BJ (cell line): ENCODE measurements around the gene PHKA2. TPM values are rescaled to one million over a fixed set of nuclear protein-coding genes. Genes with fewer than 3 reads are reported as not detected.

ENCODE experiments used
- CTCF ChIA-PET: fragments of 350-600 bp; formaldehyde crosslinking; extraction: SDS; loops from one replicate; lab custom pipeline; 2021; ENCODE audit warnings: antibody characterized with exemption, inconsistent platforms; lab: Yijun Ruan, JAX
- POLR2A ChIA-PET: fragments of 300-600 bp; sonication (Branson Sonifier 250); formaldehyde crosslinking; extraction: SDS; loops from one replicate; lab custom pipeline; 2021; ENCODE audit warnings: antibody characterized with exemption; lab: Charles Lee
- DNase-seq: peaks from one replicate; pipeline ENCODE4 v3.0.0-alpha.2; 2011; ENCODE audit warnings: low read depth
- H3K27me3 ChIP-seq: 2 replicates; pipeline ENCODE4 v1.6.0; 2011; ENCODE audit warnings: low read length; ENCODE audit not compliant: control insufficient read depth, insufficient read depth
- H3K36me3 ChIP-seq: 2 replicates; pipeline ENCODE4 v1.5.1; 2011; ENCODE audit warnings: low read length; ENCODE audit not compliant: control insufficient read depth, insufficient read depth
- H3K4me3 ChIP-seq: 2 replicates; pipeline ENCODE4 v1.5.1; 2011; ENCODE audit warnings: low read depth, mild to moderate bottlenecking, control low read depth, low read length
- CTCF ChIP-seq: IDR thresholded peaks from 2 replicates; pipeline ENCODE4 v1.5.1; 2011; ENCODE audit warnings: low read depth, mild to moderate bottlenecking, control low read depth, inconsistent platforms, low read length, moderate library complexity; ENCODE audit not compliant: insufficient read depth
- polyA plus RNA-seq: library from polyadenylated mRNA; depleted of rRNA; stranded (reverse); fragments of >200 nt; gene quantifications from 2 replicates; pipeline ENCODE4 v1.2.3, GENCODE V29; 2011

PHKA2 gene
- polyA plus RNA-seq, 1 experiment, result 23.1 TPM

DNA sequence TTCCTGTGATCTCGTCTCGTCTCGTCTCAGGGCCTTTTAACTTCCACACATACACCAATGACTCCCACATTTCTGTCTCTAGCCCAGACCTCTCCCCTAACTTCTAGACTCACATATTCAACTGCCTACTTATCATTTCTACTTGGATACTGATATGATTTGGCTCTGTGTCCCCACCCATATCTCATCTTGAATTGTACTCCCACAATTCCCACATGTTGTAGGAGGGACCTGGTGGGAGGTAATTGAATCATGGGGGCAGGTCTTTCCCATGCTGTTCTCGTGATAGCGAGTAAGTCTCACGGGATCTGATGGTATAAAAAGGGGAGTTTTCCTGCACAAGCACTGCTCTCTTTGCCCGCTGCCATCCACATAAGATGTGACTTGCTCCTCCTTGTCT lies 8.9 kb downstream of the PHKA2 start:
- TF ChIP-seq CTCF, result no peak
- no peaks in the 10 kb centered on the region for H3K27me3 ChIP-seq
- ChIA-PET CTCF (no interaction called here), POLR2A (no interaction called here)
- H3K4me3 ChIP-seq, result no peak overlapping the region
- DNase-seq, result no peak
- no peaks in the 10 kb centered on the region for H3K36me3 ChIP-seq

GRCh38 chrX:18973527-18974192 lies 10.3 kb downstream of the PHKA2 start:
- DNase-seq, result no peak
- no peak overlapping the region for H3K4me3 ChIP-seq
- POLR2A ChIA-PET, result no interaction called here
- H3K36me3 ChIP-seq, result no peaks in the 10 kb centered on the region
- no peak for TF ChIP-seq CTCF
- no peaks in the 10 kb centered on the region for H3K27me3 ChIP-seq
- CTCF ChIA-PET, result no interaction called here

DNA sequence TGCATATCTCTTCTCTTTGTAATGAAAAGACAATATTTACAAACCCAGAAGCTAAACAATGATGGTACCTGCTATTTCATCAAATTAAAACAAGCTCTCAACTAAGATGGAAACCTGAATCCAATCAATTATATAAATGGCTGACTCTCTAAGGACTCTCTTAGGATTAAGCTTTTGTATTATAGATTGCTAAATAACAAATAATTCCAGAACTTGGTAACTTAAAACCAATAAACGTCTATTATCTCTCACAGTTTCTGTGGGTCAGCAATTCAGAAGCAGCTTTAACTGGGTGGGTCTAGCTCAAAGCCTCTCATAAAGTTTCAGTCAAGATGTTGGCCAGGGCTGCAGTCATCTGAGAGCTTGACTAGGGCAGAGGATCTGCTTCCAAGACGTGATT lies 12.4 kb downstream of the PHKA2 start:
- no peak for TF ChIP-seq CTCF
- DNase-seq, result no peak
- H3K4me3 ChIP-seq, result no peak overlapping the region
- H3K36me3 ChIP-seq, result no peaks in the 10 kb centered on the region
- CTCF ChIA-PET, result no interaction called here
- no peaks in the 10 kb centered on the region for H3K27me3 ChIP-seq
- POLR2A ChIA-PET, result interaction anchor here (0.7 kb wide), 1 partner anchor 23 kb away, joined by 5 read pairs; no protein-coding TSS in a partner anchor

GRCh38 chrX:18970465-18970864 lies 13.4 kb downstream of the PHKA2 start:
- Histone ChIP-seq H3K4me3 (no peak overlapping the region), H3K27me3 (no peaks in the 10 kb centered on the region), H3K36me3 (no peaks in the 10 kb centered on the region)
- DNase-seq, result no peak
- TF ChIP-seq CTCF, result no peak
- ChIA-PET CTCF (no interaction called here), POLR2A (no interaction called here)

- Histone ChIP-seq H3K27me3 (no peaks in the 10 kb centered on the region), H3K4me3 (no peak overlapping the region), H3K36me3 (no peaks in the 10 kb centered on the region)
- POLR2A ChIA-PET, result no interaction called here
- TF ChIP-seq CTCF, result no peak
- no peak for DNase-seq
- CTCF ChIA-PET, result no interaction called here
Measured at GRCh38 chrX:18966624-18967023, 17.3 kb downstream of the PHKA2 start.
